GM21737 (cell line): ENCODE measurements around the gene EGFL7.

Experiments
- ATAC-seq: cut with Tn5 transposase; IDR thresholded peaks from one replicate; pipeline ENCODE4 v1.9.1; 2021; ENCODE audit warnings: mild to moderate bottlenecking, moderate library complexity; ENCODE audit not compliant: unreplicated experiment

The EGFL7 gene

DNA sequence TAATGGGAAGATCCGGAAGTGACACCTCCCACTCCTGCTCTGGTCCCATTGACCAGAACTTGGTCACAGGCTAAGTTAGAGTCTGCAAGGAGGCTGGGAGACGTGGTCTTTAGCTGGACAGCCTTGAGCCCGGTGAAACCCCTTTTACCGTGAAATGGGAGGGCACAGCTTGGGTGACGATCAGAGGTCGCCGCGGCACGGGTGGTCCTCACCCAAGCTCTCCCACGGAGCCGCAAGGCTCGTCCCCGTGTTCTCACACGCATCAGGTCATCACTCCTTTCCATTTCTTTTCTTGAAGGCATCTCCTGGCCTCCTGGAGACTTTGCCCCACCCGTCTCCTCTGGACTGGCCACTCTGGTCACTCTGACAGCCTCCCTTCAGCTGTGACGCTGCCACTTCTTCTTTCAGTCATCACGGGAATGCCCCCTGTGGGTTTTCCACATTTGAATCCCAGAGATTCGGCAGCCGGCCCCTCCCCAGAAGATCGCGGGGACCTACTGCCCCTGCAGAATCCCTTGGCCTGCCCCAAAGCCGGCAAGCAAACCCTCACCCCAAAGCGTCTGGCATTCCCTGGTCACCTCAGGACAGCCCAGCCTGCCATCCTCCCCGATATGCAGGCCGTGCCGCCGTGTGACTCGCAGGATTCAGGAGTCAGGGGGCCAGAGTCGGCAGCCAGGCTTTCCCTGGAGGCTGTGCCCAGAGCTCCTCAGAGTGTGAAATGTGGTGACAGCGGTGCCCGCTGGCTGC lies 18.9 kb upstream of the EGFL7 start:
- ATAC-seq = no peak

DNA sequence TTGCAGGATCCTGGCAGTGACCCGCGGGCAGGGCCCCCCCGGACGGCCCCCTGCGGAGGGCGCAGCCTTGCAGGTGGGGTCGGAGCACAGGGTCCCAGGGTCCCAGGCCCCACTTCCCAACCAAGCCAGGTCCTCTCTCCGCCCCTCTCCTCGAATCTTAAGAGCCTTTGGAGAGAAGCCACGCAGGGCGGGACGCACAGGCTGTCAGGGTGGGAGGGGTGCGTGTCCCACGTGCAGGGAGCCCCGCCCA lies 18.4 kb upstream of the EGFL7 start:
- ATAC-seq = no peak

DNA sequence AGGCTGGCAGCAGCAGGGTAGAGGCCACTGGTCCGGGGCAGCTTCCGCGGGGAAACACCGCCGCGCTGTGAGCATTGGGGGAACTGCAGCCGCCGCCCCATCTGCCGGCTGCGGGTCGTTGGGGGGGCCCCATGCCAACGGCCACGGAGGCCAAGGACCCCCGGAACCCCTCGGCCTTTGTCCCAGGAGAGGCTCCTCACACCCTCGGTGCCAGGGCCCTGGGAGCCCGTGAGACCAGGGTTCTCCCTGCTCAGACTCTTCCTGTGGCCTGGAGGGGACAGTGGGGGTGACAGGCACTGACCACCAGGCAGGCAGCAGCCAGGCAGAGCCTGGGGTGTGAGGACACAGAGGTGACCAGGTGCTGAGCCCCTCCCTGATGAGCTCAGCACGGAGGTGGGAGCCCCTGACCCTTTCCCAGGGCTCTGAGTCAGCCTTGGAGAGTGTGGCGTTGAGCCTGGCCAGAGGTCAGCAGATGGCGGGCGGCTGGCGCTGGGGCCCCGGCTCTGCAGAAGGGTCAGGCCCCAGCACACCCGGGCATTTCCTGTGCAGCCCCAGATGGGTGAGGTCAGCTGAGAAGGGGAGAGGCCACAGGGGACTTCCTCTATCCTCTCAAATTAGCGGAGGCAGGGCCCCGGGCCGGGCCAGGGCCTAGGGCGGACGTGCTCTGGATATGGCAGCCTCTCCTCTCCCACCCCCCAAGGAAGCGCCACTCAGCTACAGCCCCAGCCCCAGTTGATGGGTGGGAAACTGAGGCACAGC lies 17.9 kb upstream of the EGFL7 start:
- ATAC-seq = no peak

DNA sequence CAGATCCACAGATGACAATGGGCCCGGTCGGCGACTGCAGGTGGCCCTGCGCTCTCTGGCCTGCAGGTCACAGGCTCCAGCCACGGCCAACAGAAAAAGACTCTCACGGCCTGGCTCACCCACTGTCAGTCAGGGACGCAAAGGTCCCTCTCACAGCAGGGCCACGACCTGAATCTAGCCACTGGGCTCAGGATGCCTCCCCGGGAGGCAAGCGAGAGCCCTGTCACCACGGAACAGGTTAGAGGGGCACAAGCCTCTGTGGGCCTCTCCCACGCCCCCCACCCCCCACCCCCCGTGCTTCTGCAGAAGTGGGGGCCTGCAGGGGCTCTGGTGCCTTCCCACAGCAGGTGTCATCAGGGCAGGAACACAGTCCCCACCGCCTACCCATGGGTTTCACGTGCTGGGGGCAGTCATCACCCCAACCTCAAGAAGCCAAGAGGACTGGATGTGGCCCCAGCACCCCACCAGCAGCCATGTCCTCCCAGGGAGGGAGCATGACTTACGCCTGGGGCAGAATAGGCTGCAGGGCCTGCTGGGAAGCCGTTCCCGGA lies 17.3 kb upstream of the EGFL7 start:
- ATAC-seq = no peak

DNA sequence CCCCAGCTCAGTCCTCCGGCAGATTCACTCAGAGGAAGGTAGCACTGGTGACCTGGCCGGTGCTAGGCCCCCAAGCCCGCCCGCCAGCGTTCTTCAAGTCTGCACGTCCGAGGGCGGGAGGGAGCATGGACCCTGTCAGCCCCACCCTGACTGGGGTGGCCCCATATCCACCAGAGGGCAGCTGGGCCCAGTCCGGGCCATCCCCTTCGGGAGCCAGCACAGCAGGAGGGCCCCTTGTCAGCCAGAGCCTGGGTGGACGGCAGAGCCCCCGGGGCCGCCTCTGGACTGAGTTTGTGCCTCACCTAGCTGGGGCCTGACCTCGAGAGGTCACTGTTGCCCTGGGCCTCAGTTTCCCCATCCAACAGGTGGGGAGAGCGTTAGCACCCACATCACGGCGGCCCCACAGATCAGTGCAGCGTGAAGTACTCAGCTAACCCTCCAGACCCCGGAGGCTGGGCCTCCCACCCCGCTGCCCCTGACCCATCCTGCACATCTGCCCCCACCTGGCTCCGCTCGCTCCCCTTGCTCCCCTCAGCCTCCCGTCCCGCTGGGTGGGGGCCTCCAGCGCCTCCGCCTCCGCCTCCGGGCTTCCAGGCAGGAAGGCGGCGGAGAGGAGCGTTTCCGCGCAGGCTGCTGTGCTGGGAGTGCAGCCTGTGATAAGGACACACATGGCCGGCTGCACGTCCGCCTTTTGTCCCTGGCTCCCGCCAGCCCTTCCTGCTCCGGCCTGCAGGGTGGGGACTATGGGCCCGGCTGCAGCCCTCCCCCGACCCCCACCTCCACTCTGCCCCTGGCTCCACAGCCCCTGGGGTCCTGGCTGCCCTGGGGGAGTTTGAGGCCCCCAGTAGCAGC lies 16.6 kb upstream of the EGFL7 start:
- no peak for ATAC-seq

DNA sequence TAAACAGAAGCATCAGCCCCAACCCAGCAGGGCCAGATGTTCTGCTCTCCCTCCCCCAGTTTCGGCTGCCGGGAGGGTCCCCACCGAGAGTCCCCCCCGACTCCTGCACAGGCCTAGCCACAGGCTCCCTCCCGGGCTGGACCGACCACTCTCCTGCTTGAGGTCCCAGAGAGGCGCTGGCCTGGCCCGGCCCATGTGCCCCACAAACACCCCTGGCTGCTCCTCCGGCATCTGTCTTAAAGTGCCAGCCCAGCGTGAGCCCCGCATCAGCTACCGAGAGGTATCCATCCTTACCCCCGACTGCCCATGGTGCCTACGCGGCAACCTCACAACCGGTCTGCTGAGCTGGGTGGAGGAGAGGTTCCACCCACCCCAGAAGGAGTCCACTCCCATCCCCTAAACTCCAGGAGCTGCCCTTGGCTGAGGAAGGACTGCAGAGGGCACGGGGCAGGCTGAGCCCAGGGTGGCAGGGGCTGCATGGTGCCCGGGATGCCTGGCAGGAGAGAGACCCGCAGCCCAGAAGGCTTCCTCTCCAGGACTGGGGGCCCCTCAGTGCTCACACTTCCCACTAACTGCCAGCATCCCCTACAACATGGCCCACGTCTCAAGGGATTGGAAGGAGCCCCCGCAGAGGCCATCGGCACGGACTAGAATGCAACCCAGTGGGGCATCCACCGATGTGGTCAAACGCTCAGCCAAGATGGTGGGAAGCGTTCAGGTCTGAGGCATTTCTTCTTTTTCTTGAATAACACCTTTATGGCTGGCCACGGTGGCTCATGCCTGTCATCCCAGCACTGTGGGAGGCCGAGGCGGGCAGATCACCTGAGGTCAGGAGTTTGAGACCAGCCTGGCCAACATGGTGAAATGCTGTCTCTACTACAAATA lies 15.6 kb upstream of the EGFL7 start:
- no peak for ATAC-seq

DNA sequence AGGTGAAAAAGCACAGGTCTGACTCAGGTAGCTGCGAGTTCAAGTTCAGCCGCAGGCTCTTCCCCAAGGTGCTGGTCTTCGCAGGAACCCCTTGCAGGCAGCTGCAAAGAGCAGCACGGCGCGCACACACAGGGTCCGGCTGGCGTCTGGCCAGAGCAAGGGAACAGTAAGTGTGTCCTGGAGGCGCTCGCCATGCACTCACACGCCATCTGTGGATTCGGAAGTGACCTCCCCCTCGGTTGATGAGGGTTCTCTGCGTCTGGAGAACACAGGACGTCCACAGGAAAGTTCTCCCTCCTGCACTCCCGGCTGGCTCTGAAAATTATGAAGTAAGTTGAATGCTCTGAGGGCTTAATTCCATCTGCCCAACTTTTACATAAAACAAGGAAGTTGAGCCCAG lies 14.0 kb upstream of the EGFL7 start:
- no peak for ATAC-seq

DNA sequence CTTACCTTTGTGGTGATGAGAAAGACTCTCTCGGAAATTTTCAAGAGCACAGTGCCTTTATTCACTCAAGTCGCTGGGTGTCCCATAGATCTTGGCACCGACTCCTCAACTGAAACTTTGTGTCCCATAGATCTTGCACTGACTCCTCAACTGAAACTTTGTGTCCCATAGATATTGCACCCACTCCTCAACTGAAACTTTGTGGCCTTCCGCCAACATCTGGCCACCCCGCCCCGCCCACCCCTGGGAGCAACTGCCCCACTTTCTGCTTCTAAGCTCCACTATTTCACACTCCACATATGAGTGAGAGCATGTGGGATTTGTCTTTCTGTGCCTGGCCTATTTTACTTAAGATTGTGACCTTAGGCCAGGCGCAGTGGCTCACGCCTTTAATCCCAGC lies 12.7 kb upstream of the EGFL7 start:
- no peak for ATAC-seq

DNA sequence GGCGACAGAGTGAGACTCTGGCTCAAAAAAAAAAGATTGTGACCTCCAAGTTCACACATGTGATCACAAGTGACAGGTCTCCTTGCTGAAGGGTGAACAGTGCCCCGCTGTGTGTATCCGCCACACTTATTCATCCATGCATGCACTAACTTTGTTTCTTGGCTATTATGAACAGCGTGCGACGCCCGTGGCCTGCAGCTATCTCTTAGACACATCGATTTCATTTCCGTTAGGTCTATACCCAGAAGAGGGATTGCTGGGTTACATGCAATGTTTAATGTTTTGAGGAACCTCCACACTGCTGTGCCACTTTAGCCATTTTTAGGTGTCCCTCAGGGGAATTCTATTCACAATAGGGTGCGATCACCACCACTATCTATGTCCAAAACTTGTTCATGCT lies 12.1 kb upstream of the EGFL7 start:
- no peak for ATAC-seq

DNA sequence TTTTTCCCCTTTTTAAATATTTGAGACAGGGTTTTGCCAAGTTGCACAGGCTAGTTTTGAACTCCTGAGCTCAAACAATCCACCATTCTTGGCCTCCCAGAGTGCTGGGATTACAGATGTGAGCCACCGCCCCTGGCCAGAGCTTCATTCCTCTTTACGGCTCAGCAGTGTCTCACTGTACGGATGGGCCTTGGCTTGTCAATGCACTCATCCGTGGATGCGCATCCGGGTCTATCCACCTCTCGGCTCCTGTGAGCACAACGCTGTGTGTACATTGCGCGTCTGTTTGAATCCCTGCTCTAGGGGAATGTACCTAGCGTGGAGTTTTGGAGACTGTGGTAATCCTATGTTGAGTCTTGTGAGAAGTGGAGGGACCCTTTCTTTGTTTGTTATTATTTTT lies 10.9 kb upstream of the EGFL7 start:
- no peak for ATAC-seq

DNA sequence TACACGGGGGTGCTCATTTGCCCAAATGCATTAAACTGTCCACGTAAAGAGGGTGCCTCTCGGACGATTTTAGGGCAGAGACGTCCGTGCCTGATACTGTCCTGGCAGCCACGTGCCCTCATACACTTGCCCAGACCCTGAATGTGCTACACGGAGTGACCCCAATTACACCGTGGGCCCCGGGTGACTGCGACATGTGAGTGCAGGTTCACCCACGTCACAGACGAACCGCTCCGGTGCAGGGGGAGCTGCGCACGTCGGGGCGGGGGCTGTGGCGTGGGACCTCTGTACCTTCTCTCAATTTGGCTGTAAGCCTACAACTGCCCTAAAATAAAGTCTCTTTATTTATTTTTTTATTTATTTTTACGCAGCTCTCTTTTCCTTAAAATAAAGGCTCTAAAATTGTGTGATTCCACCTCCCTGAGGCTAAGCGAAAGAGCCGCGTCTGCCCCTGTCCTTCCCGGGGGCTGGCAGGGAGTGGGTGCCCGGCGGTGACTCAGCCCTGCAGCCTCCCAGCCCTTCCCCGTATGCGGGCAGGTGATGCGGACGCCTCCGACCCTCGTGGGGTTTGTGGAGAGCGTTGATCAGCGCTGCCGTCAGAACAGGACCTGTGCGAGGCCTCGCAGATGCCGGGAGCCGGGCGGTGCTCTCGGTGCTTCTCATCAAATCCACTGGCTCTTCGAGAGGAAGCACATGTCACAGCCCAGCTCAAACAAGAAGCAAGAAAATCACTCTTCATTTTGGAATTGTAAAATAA lies 9.2 kb upstream of the EGFL7 start:
- no peak for ATAC-seq

DNA sequence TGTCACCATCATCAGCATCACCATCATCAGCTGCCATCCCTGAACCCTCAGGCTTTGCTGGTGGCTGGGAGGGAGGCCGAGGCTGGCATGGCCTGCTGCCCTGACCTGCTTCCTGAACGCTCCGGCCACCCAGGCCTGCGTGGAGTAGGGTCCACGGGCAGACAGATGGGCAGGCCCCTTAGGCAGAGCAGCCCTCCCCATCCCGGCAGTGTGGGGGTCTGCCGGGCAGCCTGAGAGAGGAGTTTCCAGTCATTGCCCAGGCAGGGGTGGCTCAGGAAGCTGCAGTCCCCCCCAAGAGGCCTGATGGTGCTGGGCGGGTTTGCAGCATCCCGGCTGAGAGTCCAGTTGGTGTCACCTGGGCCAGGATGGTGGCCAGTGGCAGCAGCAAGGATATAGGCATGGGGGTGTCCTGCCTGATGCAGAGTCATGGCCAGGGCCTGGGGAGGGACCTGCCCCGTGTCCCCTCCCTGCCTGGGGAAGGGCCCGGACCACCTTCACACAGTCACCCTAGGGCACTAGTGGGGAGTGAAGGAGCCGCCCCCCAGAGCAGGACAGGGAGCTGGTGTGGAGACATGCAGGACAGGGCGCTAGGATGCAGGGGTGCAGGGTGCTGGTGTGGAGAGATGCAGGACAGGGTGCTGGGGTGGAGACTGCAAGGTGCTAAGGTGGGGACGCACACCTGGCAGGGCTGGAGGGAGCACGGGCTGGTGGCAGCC lies 7.7 kb upstream of the EGFL7 start:
- no peak for ATAC-seq

DNA sequence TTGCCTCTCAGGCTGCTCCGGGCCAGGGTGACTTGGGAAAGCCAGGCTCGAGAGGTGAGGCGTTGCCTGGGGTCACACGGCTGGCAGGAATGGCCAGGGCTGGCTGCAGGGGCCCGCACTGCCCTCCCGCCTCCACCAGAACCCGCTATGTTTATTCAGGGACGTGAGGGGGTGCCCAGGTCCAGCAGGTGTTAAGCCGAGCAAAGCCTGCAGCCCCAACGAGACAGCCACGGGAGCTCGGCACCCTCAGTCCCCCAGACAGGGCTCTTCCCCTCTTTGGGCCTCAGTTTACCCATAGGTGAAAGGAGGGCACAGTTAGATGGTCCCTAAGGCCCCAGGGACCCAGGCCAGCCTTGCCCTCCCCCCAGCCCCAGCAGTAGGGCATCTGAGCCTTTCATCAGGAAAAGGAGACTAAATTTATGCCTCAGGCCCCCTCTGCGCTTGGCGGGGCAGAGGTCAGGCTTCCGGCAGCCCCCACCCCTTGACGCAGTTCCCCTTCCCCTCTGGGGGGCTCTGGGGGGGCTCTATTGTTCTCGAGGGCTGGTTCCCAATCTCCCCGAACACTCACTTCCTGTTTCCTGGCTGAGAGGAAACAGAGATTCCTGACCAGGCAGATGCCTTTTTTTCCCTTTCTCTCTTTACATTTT lies 7.1 kb upstream of the EGFL7 start:
- no peak for ATAC-seq

DNA sequence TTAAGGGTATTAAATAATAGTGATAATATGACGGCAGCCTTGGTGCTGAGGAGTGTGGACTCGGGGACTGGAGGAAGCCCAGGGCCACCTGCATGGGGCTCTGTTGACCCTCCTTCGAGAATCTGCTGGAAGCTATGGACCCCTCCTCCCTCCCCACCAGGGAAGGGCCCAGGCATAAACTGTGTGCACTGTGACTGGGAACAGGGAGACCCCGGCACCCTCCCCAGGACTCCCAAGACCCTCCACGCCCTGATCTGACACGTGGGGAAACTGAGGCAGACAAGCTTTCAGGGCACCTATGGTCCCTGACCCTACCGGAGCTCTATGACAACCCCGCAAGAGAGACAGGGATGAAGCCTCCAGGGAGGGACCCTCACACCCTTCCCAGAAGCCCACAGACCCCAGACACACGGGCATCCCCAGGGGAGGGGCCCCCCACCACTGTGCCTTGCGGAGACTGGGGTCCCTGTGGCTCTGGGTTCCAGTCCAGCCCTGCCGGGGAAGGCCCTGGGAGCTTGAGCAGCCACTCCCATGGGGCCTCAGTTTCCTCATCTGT lies 6.5 kb upstream of the EGFL7 start:
- ATAC-seq = no peak

DNA sequence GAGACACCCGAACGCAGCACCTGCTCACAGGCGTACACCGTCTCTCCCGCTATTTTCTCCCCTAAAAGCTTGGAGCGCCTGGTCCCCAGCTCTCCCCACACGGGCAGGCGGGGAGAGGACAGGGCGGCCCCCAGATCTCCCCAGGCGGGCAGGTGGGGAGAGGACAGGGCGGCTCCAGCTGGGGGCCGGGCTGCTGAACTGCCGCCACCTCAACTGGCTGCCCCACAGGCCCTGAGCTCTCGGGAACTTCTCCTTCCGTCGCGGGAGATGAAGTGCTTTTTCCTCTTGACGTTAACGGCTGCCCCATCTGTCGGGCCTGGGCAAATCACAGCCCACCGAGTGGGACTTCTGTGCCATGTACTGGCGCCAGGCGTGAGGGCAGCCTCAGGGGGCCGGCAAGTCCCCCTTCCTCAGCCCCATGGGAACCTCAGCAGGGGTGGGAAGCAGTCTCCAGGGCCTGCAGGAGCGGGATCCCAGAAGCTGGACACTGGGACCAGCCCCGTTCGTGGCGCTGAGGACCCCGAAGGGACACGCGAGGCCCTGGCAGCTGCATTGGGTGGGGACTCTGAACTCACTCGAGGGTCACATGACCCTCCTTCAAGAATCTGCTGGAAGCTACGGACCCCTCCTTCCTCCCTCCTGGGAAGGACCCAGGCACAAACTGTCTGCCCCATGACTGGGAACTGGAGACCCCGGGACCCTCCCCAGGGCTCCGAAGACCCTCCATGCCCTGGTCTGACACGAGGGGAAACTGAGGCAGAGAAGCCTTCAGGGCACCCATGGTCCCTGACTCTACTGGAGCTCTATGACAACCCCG lies 5.7 kb upstream of the EGFL7 start:
- ATAC-seq = no peak

DNA sequence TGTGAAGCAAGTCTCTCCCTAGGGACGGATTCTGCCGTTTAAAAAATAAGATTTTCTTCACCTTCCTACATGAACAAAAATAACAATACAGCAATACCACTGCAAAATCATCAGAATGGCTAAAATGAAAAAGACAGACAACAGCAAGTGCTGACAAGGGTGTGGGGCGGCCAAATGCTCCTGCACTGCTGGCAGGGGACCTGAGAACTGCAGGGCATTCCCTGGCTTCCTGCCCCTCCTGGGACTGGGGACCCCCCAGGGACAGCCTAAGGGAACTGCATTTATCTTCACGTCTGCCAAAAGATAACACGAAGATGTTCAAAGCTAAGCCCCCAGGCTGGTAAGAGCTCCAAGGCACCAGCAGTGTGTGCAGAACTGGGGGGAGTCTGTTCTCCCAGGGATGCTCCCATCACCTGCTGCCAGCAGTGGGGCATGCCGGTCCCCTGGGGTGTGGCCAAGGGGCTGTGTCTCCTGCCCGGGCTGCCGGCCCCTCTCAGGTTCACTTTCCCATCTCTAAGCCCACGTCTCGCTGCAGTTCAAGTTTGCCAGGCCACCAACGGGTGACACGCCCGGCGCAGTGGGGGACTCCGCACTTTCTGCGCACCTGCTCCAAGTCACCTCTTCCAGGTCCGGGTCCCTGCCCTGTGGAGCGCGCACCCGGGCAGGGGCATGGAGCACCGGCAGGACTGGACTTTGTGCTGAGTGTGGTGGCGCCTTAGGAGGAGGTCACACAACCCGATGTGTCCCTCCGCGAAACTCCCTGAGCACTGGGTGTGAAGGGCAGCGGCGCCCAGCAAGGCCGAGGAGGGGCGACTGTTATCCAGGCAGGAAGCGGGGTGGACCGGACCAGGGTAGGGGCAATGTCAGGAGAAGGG lies 4.5 kb upstream of the EGFL7 start:
- ATAC-seq = no peak
